ENCODE data around the gene C19orf81. TPM values are rescaled to one million over a fixed set of nuclear protein-coding genes. Genes with fewer than 3 reads are reported as not detected.

Gene C19orf81
- total RNA-seq, 1 experiment from 2014 or later = 4.6 TPM

DNA sequence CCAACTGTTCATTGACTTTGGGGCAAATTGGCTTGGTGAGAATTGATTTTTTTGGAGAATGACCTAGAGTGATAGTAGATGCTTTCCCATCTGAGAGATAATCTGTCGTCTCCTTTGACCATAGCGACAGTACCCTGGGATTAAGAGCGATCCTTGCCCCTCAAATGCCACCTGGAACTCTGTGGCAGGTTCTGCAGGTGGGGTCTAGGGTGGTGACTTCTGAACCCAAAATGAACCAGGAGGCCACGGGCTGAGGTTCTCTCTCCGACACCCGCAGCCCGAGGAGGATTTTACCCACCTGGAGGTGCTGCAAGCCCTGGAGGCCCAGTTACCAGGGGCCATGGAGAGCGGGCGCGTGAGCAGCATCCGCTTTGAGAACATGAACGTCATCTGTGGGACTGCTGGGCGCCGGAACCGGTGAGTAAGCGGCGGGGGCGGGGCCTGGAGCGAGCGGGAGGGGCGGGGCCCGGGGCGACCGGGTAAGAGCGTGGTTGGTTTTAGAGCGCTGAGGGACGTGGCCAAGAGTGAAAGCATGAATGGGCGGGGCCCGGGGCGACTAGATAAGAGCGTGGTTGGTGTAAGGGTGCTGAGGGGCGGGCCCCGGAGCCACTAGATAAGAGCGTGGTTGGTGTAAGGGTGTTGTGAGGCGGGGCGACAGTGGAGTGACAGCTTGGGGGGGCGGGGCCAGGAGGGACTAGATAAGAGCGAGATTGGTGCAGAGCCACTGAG lies 8.6 kb downstream of the C19orf81 start:
- DNase-seq (ENCODE audit: extremely low read depth, low read depth) = peak; percentile 99

DNA sequence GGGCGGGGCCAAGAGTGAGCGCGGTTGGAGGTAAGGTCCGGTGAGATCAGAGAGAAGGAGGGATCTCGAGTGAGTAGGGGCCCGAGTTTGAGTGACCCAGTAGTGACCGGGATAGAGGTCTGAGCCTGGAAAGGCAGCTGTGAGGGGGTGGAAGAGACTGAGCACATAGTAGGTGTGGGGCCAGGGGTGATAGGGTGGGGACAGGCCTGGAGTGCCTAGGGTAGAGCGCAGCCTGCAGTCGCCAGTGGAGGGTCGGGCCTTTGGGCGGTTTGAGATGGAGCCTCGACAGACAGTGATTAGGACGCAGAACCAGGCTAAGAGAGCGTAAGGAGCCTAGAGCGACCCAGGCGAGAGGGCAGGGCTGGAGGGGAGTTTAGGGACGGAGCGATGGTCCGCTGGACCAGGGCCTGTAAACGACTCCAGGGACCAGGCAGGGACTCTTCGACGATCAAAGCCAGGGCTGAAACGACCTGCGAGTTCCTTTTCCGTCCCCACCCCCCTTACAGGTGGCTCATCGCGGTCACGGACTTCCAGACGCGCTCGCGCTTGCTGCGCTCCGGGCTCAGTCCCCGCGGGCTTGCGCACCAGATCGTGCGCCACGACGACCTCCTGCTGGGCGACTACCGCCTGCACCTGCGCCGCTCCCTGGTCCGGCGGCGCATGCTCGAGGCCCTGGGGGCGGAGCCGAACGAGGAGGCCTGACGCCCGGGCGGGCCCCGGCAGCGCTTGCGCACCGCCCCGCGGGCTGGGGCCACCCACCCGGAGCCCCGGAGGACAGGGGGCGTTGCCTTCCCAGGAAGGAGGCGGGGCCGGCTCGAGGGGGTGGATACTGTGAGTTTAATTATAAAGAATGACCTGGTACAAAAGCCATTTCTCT lies 9.4 kb downstream of the C19orf81 start:
- DNase-seq (ENCODE audit: extremely low read depth, low read depth) = peak; percentile 84

DNA sequence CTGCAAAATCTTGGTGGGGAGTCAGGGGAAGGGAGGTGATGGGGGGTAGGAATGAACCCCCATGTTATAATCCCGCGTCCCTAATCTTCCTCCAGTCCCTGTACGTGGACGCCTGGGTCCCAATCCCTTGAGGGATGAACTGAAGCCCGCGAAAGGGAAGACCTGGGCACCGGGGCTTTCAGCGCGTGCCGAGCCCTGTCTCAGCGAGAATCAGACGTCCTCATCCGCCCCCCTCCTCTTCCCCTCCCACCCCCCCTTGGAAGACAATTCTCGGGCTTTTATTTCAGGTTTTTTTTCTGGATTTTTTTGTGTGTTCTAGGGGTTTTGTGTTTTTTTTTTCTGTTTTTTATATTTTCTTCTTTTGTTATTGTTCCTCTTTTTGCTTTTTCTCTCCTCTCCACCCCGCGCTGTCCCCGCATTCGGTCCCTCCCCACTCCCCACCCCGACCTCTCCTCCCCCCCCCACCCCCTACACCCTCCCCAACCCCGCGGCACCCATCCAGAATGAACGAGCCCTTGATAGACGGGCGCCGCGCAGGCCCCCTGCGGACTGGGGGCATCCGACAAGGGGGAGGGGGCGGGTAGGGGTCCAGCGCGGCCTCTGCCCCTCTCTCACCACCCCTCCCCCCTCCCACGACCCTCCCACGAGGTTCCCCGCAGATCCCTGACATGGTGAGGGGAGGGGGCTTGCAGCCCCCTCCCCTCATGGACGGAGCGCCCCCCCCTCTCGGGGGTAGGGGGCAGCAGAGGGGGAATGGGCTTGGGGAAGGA lies 10.3 kb downstream of the C19orf81 start:
- DNase-seq (ENCODE audit: extremely low read depth, low read depth) = no peak

DNA sequence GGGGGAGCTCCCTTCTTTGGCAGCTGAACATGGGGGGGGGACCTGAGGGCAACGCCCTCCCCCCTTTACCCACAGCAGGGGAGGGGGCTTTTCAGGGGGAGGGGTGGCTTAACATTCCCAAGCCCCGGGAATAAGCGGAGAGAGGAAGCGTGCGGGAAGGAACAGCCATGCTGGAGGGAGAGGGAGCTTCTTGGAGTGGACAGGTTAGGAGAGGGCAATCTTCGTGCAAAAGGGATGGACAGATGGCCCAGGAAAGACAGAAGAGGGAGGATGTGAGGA lies 10.8 kb downstream of the C19orf81 start:
- DNase-seq (ENCODE audit: extremely low read depth, low read depth) = no peak

DNA sequence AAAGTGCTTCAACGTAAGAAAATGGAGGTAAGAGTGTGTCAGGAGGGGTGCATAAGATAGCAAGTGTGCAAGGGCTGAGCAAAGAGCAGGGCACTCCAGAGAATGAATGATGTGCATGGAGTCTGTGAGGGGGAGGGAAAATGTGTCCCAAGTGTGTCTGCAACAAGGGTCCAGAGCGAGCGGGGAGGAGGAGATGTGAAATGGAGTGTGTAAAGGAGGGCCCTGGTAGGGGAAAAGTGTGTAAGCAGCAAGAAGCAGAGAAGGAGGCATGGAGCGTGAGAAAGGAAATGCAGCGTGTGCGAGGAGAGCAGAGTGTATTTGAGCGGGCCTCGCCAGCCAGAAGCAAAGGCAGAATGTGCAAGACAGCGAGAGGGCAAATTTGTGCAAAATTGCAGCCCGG lies 11.8 kb downstream of the C19orf81 start:
- DNase-seq (ENCODE audit: extremely low read depth, low read depth) = no peak

DNA sequence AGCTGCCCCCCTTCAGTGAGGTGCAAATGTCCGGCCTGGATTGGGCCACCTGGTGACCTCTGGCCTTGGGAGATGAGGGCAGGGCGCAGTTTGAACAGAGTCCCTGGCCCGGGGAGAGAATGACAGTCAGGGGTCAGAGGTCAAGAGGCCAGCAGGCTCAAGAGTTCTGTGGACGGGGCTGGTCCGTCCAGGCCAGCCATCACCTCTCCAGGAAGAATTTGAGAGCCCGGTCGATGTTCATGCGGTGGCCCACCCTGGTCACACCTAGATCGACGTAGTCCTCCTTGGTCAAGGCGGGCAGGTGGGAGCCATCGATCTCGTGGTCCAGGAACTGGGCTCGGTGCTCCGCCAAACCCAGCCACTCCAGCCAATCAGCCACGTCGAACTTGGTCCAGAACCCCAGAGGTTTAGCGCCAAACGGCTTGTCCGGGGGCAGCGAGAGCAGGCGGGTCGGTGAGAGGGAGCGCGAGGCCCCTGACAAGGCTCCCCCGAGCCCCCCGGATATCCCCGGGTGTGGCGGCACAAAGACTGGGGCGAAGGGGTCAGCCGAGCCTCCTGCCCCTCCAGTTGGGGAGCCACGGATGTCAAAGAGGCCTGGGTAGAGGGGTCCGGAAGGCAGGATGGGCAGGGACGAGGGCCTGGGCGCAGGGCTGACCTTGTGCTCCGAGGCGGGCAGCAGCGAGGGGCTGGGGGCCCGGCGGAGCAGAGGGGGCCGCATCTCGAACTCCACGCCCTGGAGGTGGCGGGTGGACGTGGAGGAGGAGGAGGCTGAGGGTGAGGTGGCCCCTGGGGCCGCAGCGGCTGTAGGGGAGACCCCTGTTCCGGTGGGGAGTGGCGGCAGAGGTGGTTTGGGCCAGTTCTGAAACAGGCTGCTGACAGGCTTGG lies 12.8 kb downstream of the C19orf81 start:
- no peak for DNase-seq (ENCODE audit: extremely low read depth, low read depth)

DNA sequence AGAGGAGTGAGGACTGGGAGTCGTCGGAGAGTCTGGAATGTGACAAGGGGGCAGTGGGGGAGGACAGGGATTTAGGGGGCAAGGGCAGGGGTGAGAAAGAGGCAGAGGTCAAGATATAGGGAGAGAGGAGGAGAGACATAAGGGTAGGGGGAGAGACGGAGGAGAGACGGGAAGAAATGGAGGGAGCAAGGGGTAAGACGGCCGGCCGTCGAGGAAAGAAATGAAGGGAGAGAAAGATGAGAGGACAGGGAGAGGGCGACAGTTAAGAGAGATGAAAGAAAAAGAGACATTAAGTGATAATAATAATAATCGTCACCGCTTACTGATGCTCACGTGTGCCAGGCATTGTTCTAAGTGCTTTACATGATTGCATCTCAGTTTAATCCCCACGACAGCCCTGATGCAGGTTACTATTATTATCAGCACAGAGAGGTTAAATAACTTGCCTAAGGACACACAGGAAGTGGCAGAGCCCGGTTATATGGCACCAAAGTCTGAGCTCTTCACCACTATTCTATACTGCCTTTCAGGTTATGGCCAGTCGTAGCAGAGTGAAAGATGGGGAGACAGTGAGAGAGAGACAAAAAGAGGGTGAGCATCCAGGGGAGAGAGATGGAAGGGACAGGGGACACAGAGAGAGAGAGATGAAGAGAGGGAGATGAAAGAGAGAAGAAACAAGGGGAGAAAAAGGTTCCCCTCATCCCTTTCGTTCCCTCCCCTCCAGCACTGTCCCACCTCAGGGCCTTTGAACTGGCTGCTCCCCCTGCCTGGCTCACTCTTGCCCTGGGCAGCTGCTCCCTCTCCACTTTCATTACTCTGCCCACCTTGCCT lies 13.6 kb downstream of the C19orf81 start:
- no peak for DNase-seq (ENCODE audit: extremely low read depth, low read depth)

DNA sequence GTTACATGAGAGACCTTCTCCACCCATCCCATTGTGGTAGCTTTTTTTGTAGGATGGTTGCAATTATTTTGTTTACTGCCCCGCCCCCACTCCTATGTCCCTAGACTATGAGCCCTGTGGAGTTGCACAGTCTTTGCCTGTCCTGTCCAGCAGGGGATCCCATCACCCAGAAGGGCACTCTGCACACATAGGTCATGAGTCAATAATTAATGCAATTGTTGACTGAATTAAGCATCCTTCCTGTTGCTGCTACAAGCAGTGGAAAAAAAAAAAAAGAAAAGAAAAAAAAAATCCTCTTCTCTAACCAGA lies 14.2 kb downstream of the C19orf81 start:
- DNase-seq (ENCODE audit: extremely low read depth, low read depth) = no peak

DNA sequence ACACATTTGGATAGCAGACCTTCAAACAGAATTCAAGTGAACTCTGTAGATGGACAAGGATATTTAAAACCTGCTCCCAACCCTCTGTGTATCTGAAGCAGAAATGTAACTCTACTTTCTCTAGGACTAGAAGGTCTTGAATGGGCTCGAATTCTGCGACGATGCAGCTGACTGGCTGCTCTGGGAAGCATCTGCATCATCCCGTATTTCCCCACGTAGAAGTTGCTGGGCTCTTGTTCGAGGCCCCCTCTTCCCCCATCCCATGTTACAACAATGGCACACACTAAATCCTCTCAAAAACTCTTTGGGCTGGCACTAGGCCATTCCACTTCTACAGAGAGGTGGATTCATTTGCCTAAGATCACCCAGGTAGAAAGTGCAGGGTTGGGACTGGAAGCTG lies 15.0 kb downstream of the C19orf81 start:
- no peak for DNase-seq (ENCODE audit: extremely low read depth, low read depth)

DNA sequence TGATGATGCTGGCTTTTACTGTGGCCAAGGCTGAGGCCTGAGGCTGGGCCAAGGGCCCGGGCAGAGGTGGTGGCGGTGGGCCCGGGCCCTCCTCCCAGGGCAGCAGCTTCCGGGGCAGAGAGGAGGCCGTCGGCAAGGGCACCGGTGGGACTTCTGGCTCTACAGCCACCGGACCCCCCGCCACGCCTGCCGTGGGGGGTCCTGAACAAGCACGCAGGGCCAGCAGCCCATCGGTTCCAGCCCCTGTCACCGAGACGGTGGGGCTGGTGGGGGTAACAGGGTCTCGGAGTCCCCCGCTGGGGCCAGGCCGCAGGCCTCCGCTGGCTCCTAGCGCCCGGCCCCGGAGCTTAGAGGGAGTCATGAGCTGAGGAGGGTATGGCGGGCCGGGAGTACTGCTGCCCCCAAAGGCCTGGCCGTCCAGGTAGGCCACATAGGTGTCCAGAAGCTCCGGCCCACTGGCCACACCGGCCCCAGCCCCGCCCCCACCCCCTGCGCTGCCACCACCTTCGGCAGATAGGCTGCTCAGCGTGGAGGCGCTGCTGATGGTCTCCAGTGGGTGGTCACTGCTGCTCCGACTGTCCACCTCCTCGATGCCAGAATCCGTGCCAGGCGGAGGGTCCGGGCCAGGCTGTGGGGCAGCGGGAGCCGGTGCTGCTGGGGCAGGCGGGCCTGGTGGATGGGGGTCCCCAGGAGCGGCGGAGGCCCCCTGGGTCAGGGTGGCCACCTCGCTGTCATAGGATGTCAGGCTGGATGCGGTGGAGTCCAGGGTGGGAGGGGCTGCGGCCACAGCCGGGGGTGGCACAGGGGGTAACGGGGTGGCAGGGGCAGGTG lies 17.3 kb downstream of the C19orf81 start:
- no peak for DNase-seq (ENCODE audit: extremely low read depth, low read depth)

DNA sequence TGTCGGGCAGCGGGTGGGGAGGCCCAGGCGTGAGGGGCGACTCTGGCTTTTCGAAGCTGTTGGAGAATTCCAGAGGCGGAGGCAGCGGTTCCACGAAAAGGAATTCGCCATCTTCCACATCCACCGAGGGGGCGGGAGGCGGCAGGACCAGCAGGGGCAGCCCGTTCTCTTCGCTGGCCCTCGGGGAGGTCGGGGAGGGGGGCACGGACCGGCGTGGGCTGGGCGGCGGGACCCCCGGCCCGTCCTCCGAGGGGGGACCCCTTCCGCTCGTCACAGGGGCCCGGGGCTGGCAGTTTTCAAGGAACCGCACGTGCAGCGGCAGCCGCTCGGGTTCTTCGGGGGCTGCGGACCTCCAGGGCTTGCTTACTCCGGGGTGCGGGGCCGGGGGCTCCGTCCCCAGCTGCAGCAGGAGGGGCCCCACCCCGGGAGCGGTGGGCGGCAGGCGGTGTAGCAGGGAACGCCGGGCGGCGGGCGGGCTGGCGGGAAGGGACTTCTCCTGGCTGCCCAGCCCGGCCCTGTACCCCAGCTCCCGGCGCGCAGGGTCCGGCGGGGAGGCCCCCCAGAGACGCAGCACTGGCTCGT lies 18.0 kb downstream of the C19orf81 start:
- DNase-seq (ENCODE audit: extremely low read depth, low read depth) = no peak

DNA sequence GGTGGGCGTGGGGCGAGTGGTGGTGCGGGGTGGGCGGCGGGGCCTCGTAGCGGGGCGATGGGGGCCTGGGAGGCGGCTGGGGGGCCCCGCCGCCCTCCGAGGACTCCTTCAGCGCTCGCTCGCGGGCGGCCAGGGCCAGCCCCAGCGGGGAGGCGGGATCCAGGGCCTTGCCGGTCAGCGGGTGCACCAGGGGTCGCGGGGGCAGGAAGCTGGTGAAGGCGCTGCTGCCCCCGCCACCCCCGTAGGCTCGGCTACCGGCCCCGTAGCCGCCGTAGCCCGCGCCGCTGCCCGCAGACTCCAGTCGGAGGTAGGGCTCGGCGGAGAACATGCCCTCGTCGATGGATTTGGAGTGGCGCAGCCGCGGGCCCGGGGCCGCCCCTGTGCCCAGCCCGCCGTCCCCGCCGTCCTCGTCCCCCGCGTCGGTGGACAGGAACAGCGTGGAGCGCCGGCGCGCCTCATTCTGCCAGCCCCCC lies 18.6 kb downstream of the C19orf81 start:
- no peak for DNase-seq (ENCODE audit: extremely low read depth, low read depth)

DNA sequence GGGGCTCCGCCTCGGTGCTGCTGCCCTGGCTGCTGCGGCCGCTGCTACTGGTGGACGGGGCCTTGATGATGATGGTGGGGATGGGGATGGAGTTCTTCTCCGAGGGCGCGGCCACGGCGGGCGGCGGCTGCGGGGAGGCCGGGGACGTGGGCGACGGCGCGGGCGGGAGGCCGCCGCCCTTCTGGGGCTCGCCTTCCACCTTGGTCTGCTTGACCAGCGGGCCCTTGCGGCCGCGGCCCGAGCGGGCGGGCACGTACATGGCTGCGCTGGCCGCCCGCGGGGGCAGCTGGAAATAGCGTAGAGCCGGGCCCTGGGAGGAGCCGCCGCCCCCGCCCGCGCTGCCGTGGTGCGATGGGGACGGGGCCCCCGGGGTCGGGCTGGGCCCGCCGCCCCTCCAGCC lies 19.2 kb downstream of the C19orf81 start:
- no peak for DNase-seq (ENCODE audit: extremely low read depth, low read depth)

DNA sequence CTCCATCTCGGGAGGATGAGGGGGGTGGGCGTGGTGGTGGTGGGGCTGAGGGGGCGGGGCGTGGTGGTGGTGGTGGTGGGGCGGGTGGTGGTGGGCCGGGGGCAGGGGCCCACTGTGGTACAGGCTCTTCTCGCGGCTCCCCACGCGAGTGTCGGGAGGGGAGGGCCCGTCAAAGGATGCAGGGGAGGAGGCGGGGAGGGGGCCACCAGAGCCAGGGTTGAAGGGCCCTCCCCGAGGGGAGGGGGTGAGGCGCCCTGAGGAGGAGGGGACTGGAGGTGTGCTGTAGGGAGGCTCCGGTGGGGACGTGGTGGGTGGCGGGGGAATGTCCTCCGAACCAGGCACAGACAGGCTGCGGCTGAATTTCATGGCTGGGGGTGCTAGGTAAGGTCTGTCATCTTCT lies 19.6 kb downstream of the C19orf81 start:
- DNase-seq (ENCODE audit: extremely low read depth, low read depth) = no peak

DNA sequence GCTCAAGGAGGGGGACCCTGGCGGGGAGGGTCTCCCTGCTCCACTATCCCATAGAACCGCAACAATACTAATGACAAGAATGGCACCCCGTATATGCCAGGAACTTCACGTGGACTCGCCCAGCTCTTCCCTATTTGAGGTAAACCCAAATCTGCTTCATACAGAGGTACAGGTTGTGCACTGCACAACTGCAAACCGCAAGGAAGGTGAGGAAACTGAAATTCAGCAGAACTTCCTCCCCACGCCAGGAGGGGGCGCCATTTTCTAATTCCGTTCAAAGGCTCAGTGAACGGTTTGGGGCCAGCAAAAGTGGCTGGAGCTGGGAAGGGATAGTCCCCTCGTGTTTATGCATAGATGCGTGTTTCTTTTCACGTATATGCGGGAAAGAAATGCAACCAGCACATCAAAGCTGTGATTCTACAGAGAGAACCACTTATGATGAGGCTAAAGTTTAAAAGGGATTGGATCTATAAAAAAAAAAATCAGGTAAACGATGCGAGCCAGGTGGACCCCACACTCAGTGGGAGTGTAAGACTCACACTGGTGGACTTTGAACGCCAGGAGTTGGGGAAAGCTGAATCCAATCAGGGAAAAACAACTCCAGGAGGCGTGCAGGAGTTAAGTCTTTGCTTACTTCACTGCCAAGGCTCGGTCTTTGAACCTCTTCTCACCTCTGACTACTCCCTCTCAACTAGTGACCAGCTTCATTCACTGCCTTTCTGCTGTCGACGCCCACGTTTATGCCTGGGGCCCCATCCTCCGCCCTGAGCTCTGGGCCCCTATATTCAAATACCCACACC lies 20.3 kb downstream of the C19orf81 start:
- DNase-seq (ENCODE audit: extremely low read depth, low read depth) = peak; percentile 30

DNA sequence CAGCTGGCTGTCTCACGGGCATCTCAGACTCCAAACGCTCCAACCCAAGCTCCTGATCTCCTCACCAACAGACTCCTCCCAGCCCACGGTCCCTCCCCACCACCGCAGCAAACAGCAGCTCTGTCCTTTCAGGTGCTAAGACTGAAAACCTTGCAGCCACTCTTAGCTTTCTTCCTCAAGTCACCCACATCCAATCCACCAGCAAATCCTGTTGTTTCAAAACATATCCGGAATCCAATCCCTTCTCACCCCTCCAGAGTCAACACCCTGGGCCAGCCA lies 20.8 kb downstream of the C19orf81 start:
- no peak for DNase-seq (ENCODE audit: extremely low read depth, low read depth)

DNA sequence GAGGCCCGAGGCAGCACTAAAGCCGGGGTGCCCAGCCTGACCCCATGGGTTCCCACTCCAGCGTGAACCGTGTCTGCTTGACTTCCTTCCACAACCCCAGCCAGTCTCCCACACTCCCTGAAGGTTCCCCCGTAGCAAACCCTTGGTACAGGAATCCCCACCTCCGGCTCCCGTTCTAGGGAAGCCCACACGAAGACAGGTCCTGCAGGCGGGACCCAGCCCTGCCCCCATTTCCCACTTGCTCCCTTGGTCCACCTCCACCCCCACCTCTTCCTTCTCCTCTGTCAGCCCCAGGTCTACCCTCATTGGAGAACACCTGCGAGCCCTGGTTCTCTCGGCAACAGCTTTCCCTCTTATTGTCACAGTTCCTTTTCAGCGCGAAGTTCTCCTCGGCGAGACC lies 23.9 kb downstream of the C19orf81 start:
- DNase-seq (ENCODE audit: extremely low read depth, low read depth) = no peak

DNA sequence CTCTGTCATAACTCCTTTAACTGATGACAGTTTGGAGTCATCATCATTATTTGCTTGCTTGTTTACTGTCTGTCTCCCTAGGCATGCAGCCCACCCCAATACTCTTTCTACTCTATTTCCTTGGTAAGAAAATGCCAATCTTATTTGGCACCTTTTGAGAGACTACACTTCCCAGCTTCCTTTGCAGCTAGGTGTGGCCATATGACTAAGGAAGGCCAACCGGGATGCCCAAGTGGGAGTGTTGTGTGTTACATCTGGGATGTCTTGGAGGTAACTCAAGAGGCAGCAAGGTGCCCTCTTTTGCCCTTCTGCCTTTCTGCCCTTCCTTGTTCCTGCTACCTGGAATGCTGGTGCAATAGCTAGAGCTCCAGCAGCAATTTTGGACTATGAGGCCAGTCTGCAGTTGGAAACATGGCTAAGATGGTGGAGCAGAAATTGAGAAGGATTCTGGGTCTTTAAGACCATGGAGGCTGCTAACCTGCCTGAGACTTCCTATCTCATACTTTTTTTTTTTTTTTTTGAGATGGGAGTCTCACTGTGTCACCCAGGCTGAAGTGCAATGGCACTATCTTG lies 27.5 kb downstream of the C19orf81 start:
- no peak for DNase-seq (ENCODE audit: extremely low read depth, low read depth)

All from NCI-H460 (cell line).